K562 (cell line): ENCODE results near the gene UPP1. TPM values are rescaled to one million over a fixed set of nuclear protein-coding genes. Genes with fewer than 3 reads are reported as not detected.

Source experiments
- ARID2 ChIP-seq: fragments of 450-650 bp; IDR thresholded peaks from 2 replicates; pipeline ENCODE4 v1.6.1; 2017; ENCODE audit warnings: antibody characterized with exemption, mild to moderate bottlenecking
- COPS2 ChIP-seq: fragments of 450-650 bp; conservative IDR thresholded peaks from 2 replicates; pipeline ENCODE4 v1.6.1; 2016; ENCODE audit warnings: mild to moderate bottlenecking, moderate library complexity
- DEAF1 ChIP-seq: fragments of 450-650 bp; formaldehyde crosslinking; IDR thresholded peaks from 2 replicates; pipeline ENCODE4 v1.4.0; 2020; ENCODE audit warnings: mild to moderate bottlenecking, moderate library complexity
- E2F4 ChIP-seq: sonication (generic); formaldehyde crosslinking; IDR thresholded peaks from 2 replicates; pipeline ENCODE4 v1.8.0; 2022; ENCODE audit warnings: mild to moderate bottlenecking, low read depth, missing genetic modification reagents
- FOXM1 ChIP-seq, 2 experiments: fragments of 450-650 bp in 1 of 2; sonication (generic) in 1 of 2; formaldehyde crosslinking in 1 of 2; IDR thresholded peaks; 2 replicates each; pipeline versions ENCODE4 v1.6.1 to v1.9.0; 2017 to 2022; ENCODE audit warnings: low read depth in 2 of 2, mild to moderate bottlenecking in 2 of 2, missing genetic modification reagents in 1 of 2, moderate library complexity in 1 of 2
- MTA2 ChIP-seq: fragments of 450-650 bp; IDR thresholded peaks from 2 replicates; pipeline ENCODE4 v1.6.1; 2016; ENCODE audit warnings: low read depth
- MTF1 ChIP-seq: fragments of 250-450 bp; sonication (Bioruptor Pico); IDR thresholded peaks from 2 replicates; pipeline ENCODE4 v1.9.0; 2021; ENCODE audit warnings: moderate library complexity, mild to moderate bottlenecking, inconsistent platforms, borderline replicate concordance
- MYBL2 ChIP-seq, 2 experiments: fragments of 450-650 bp in 1 of 2; sonication (generic) in 1 of 2; formaldehyde crosslinking in 1 of 2; IDR thresholded peaks; 2 replicates each; pipeline versions ENCODE4 v1.6.1 to v1.8.1; 2017 to 2022; ENCODE audit warnings: borderline replicate concordance in 1 of 2, inconsistent platforms in 1 of 2, low read depth in 1 of 2, mild to moderate bottlenecking in 1 of 2, missing genetic modification reagents in 1 of 2, moderate library complexity in 1 of 2
- NCOA2 ChIP-seq, 2 experiments: fragments of 450-650 bp; IDR thresholded peaks; 2 replicates each; pipeline ENCODE4 v1.6.1; 2018; ENCODE audit warnings: mild to moderate bottlenecking in 2 of 2, moderate library complexity in 1 of 2; ENCODE audit not compliant: partially characterized antibody in 2 of 2
- NFYB ChIP-seq: IDR thresholded peaks from 2 replicates; pipeline ENCODE4 v1.6.1; 2011; ENCODE audit warnings: mild to moderate bottlenecking, moderate library complexity; ENCODE audit not compliant: insufficient read length; ENCODE audit errors: extremely low read depth
- NR0B1 ChIP-seq: fragments of 450-650 bp; IDR thresholded peaks from one replicate; pipeline ENCODE4 v1.6.1; 2018; ENCODE audit warnings: mild to moderate bottlenecking, moderate library complexity; ENCODE audit not compliant: partially characterized antibody
- POU5F1 ChIP-seq: fragments of 150-350 bp; IDR thresholded peaks from 2 replicates; pipeline ENCODE4 v1.6.1; 2014; ENCODE audit warnings: borderline replicate concordance, low read length, low read depth, mild to moderate bottlenecking; ENCODE audit not compliant: partially characterized antibody
- SMAD2 ChIP-seq: fragments of 150-350 bp; IDR thresholded peaks from 2 replicates; pipeline ENCODE4 v1.6.1; 2014; ENCODE audit warnings: low read depth, mild to moderate bottlenecking, low read length
- YY1 ChIP-seq, 3 experiments: IDR thresholded peaks; 2 replicates each; pipeline ENCODE4 v1.6.1; 2011; ENCODE audit warnings: low read length in 2 of 3, mild to moderate bottlenecking in 2 of 3, moderate library complexity in 2 of 3, borderline replicate concordance in 1 of 3, control low read depth in 1 of 3, low read depth in 1 of 3; ENCODE audit not compliant: insufficient read depth in 3 of 3, insufficient replicate concordance in 2 of 3, control insufficient read depth in 1 of 3, insufficient read length in 1 of 3; ENCODE audit errors: extremely low read depth in 1 of 3
- ZC3H8 ChIP-seq: fragments of 450-650 bp; IDR thresholded peaks from 2 replicates; pipeline ENCODE4 v1.6.1; 2017
- ZNF347 ChIP-seq: fragments of 450-650 bp; formaldehyde crosslinking; IDR thresholded peaks from 2 replicates; pipeline ENCODE4 v1.4.0; 2020; ENCODE audit warnings: low read depth, mild to moderate bottlenecking, moderate library complexity
- ZNF551 ChIP-seq: fragments of 250-450 bp; sonication (Bioruptor Pico); IDR thresholded peaks from 2 replicates; pipeline ENCODE4 v1.5.0; 2021; ENCODE audit warnings: mild to moderate bottlenecking, moderate library complexity
- polyA plus RNA-seq, 8 experiments: library from polyadenylated mRNA; depleted of rRNA in 4 of 8; stranded (reverse) in 5 of 8; unstranded in 3 of 8; fragments of >200 nt; fragmentation: Nextera tagmentation in 2 of 8; fragmentation: Illumina TruSeq in 1 of 8; extraction: Ambion mirVana in 2 of 8; extraction: Trizol in 1 of 8; gene quantifications; 2 replicates each; pipeline versions ENCODE4 v1.2.1 to v1.2.3, GENCODE V29; 2011 to 2014; ENCODE audit warnings: inconsistent platforms in 1 of 8, missing spikeins in 1 of 8
- total RNA-seq, 7 experiments: library from RNA; depleted of rRNA in 6 of 7; stranded (reverse); fragments of >200 nt in 6 of 7; fragmentation: Illumina TruSeq in 2 of 7; extraction: Trizol in 2 of 7; gene quantifications; 2 replicates each; pipeline versions ENCODE4 v1.2.1 to v1.2.3, GENCODE V29; 2011 to 2021; ENCODE audit warnings: low replicate concordance in 1 of 7
- TF ChIP-seq, protein P1 (sequence below): fragments of 250-450 bp; sonication (Bioruptor Pico); IDR thresholded peaks from 2 replicates; pipeline ENCODE4 v1.4.0; 2020; ENCODE audit warnings: mild to moderate bottlenecking

Gene UPP1
- total and polyA plus RNA-seq, 9 of the 15 experiments (the other 6 are each of a cell fraction or from before 2014, with no cell fraction given) = 0.38 to 2.4 (median 0.61) TPM

GRCh38 chr7:48084727-48085432 is 4.2 kb upstream of the UPP1 start (continued):
- TF ChIP-seq NR0B1 = no peak
- no peak for TF ChIP-seq DEAF1 (CRISPR knock-in tag)
- no peak for TF ChIP-seq ZC3H8
- TF ChIP-seq FOXM1 (IDR thresholded peaks at IDR 0.05; ENCODE audit: low read depth) = peak; percentile 46; the same call in 1 of the 2 replicates
- no peak for TF ChIP-seq FOXM1 (CRISPR knock-in tag; IDR thresholded peaks at IDR 0.05; ENCODE audit: low read depth)
- no peak for TF ChIP-seq ARID2
- TF ChIP-seq NCOA2 (IDR thresholded peaks at IDR 0.05; ENCODE audit: partially characterized antibody in 2 of 2) = no peak
- TF ChIP-seq SMAD2 = no peak
- TF ChIP-seq ZNF551 = no peak
- peak in 1 of 3 experiments; percentile 8 for TF ChIP-seq YY1 (IDR thresholded peaks at IDR 0.05; ENCODE audit: borderline replicate concordance in 1 of 3, control insufficient read depth in 1 of 3, extremely low read depth in 1 of 3, insufficient read depth in 3 of 3, insufficient read length in 1 of 3, insufficient replicate concordance in 2 of 3, low read depth in 1 of 3, low read length in 2 of 3)
- no peak for TF ChIP-seq NFYB
- TF ChIP-seq MTA2 = no peak
- TF ChIP-seq POU5F1 = no peak
- peak; percentile 74 for TF ChIP-seq MYBL2 (IDR thresholded peaks at IDR 0.05; ENCODE audit: low read depth)
- no peak for TF ChIP-seq MYBL2 (CRISPR knock-in tag; IDR thresholded peaks at IDR 0.05; ENCODE audit: borderline replicate concordance)
- no peak for TF ChIP-seq COPS2
- no peak for TF ChIP-seq ZNF347 (CRISPR knock-in tag)
- no peak for TF ChIP-seq MTF1 (CRISPR knock-in tag)
- 0 out of 2 replicates have a peak, but pooled peaks have one; percentile 70 for TF ChIP-seq E2F4 (CRISPR knock-in tag)
- TF ChIP-seq, protein P1, sequence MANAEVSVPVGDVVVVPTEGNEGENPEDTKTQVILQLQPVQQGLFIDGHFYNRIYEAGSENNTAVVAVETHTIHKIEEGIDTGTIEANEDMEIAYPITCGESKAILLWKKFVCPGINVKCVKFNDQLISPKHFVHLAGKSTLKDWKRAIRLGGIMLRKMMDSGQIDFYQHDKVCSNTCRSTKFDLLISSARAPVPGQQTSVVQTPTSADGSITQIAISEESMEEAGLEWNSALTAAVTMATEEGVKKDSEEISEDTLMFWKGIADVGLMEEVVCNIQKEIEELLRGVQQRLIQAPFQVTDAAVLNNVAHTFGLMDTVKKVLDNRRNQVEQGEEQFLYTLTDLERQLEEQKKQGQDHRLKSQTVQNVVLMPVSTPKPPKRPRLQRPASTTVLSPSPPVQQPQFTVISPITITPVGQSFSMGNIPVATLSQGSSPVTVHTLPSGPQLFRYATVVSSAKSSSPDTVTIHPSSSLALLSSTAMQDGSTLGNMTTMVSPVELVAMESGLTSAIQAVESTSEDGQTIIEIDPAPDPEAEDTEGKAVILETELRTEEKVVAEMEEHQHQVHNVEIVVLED = no peak
